ENCODE results near the gene CCDC74A.
"Not testable (repeated sequence)": the region's sequence is repeated elsewhere in the genome, so short reads cannot be mapped to it uniquely, and the experiment has no call there.

CCDC74A gene

GRCh38 chr2:131503587-131503986 is 24.1 kb upstream of the CCDC74A start:
- not testable (repeated sequence) for DNase-seq

DNA sequence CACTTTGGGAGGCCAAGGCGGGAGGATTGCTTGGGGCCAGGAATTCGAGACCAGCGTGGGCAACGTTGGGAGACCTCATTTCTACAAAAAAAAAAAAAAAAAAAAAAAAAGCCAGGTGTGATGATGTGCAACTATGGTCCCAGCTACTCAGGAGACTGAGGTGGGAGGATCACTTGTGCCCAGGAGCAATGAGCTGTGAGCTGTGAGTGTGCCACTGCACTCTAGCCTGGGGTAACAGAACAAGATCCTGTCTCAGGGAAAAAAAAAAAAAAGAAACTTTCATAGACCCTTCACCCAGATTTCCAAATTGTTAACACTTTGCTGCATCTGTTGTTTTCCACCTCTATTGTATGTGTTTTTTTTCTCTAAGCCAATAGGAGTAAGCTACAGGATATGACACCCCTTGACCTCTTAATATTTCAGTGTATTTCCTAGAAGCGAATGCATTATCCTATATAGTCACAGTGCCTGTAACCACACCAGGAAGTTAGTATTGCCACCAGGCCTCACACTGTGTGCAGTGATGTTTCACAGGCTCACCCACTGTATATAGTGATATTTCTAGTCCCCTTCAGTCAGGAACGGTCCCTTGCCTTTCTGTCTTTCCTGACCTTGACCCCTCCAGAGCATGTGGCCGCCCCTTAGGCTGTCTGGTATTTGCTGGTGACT is 23.5 kb upstream of the CCDC74A start:
- not testable (repeated sequence) for DNase-seq

- no peak for DNase-seq
Observed at GRCh38 chr2:131509615-131510014, 18.1 kb upstream of the CCDC74A start.

DNA sequence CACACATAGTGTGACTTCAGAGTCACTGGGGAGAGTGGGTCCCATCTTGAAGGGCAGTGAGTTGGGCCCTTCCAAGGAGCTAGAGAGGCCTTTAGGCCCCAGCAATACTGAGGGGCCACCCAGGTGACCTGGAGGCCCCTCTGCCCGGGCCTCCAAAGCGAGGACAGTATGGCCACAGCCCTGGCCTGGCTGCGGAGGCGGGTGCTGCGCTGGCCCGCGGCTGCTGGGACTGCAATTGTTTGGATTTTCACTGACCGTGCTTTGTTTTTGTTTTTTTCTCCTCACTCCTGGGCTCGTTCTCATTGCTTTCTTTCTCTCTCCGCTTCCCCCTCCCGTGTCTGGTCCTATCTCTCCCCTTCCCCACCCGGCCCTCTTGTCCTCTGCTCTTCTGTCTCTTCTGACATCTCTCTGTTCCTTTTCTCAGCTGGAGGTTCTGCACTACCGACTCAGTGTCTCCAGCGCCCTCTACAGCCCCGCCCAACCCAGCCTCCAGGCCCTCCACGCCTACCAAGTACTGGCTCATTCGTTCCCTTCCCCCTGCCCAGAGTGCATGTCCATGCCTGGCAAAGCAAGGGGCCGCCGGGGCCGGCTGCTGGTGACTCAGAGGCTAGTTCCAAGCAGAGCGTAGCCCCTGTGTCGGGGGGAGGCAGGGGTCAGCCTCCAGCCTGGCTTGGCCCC is 16.3 kb upstream of the CCDC74A start:
- not testable (repeated sequence) for DNase-seq

DNA sequence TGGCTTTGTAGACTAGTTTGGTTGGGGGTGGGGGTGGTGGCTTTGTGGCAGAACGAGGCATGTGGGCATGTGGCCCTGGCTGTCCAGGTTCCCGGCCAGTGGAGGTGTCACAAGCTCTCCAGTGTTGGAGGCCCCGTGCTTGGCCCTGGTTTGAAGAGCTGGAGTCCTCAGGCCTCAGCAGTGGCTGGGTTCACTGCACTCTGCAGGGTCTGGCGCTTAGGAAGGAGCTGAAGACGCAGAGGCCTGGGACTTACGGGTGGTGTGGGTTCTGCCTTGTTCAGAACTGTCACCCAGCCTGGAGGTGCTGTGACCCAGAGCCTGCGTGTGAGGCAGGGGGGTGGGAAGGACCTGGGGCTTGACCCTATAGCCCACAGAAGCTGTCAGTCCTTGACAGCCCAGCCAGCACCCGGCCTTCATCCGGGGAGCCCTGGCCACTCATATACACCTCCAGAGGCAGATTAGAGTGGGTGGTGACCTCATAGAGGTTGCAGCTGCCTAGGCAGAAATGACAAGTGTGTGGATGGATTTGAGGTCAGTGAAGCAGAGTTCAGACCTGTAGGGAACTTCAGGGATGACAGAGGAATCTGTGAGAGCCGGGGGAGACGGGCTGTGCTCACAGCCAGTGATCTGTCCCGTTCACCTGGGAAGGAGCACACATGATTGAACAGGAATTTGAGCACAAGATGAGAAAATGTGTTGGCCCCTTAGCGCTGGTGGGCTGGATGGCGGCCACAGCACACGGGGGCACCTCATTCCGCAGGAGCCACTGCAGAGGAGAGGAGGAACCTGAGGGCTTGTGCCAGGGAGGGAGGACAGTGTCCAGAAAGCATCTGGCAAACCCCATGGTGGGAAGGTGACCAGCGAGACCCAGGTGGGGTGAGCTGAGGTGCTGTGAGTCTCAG is 15.5 kb upstream of the CCDC74A start:
- DNase-seq: not testable (repeated sequence)

GRCh38 chr2:131514408-131515166 is 13.1 kb upstream of the CCDC74A start:
- not testable (repeated sequence) for DNase-seq

DNA sequence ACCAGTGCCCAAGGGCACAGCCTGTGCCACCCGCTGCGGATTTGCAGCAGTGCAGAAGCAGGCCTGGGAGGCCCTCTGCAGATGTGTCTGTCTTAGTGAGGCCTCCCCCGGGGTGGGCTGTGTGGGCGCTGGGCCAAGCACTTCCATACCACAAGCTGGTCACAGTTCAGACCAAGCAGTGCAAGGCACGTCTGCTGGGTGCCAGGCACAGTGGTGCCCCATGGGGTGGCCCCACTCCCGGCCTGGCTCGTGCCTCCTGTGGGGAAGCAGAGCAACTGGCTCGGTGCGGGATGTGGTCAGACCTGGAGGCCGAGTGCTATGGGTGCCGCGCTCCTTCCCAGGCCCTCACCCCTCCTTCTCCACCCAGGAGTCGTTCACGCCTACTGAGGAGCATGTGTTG is 12.5 kb upstream of the CCDC74A start:
- not testable (repeated sequence) for DNase-seq

- DNase-seq: no peak
Observed at GRCh38 chr2:131516011-131516410, 11.7 kb upstream of the CCDC74A start.

DNA sequence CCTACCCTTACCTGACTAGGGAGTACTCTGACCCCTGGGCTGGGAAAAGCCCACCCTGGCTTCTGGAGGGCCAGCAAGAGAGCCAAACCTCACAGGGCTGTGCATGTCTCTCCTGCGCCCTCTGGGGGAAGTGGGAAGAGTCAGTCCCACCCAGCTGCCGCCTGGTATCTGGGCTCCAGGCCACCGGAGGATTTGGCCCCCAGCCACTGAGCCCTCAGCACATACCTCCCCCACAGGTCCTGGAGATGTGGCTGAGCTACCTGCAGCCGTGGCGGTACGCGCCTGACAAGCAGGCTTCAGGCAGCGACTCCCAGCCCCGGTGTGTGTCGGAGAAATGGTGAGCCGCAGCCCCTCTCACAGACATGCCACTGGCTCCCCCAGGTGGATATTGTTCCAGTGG is 11.1 kb upstream of the CCDC74A start:
- DNase-seq: not testable (repeated sequence)

GRCh38 chr2:131517106-131517831 is 10.4 kb upstream of the CCDC74A start:
- DNase-seq: no peak

DNA sequence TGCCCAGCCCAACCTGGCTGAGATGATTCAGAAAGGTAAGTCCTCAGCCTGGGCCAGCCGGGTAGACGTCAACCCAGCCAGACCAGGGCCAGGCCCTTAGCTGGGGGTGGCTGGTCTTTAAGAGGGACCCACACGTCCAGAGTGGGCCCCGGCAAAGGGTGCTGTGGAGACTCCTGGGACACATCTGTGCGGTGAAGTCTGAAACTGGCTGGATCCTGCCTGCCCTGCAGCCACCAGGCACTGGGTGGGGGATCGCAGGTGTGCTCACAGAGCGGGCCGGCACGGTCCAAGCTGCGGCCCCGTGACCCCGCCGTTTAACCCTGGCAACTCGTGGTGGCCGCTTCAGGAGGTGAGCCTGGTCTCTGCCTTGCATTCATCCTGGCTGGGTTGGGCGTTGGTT is 9.8 kb upstream of the CCDC74A start:
- DNase-seq: not testable (repeated sequence)

- not testable (repeated sequence) for DNase-seq
Observed at GRCh38 chr2:131518531-131518930, 9.2 kb upstream of the CCDC74A start.

- no peak for DNase-seq
Observed at GRCh38 chr2:131519466-131519865, 8.2 kb upstream of the CCDC74A start.

DNA sequence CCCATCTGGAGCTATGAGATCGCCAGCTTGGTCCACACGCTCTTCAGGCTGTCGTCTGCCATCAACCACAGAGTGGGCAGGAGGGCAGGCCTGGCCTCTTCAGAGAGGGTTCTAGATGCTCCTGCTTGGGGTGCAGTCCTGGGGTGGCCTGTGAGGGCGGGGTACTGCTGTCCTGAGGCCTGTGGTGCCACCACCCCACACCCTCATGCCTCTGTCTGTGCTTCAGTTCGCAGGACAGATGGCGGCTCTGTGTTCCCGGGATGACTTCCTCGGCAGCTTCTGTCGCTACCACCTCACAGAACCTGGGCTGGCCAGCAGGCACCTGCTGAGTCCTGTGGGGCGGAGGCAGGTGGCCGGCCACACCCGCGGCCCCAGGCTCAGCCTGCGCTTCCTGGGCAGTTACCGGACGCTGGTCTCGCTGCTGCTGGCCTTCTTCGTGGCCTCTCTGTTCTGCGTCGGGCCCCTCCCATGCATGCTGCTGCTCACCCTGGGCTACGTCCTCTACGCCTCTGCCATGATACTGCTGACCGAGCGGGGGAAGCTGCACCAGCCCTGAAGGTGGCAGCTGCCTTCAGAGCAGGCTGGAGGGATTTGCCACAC is 7.7 kb upstream of the CCDC74A start:
- DNase-seq: not testable (repeated sequence)

DNA sequence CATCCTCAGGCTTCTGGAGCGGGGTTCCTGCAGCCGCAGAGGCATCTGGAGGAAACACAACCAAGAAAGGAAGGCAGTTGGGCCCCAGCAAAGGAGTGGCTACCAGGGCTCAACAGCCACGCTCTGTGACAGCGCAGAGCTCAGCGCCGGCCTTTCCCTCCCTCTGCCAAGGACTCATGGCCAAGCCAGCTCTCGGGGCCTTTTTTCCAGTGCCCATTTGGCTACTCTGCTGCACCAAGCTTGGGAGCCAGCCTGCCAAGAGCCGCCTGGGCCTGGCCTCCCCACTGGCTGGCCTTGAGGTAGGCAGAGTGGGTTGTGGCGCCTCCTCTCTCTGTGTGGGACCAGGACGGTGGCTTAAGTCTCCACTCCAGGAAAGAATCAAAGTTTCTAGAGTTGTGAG is 7.2 kb upstream of the CCDC74A start:
- no peak for DNase-seq

GRCh38 chr2:131521524-131521923 is 6.2 kb upstream of the CCDC74A start:
- not testable (repeated sequence) for DNase-seq

- no peak for DNase-seq
Observed at GRCh38 chr2:131521961-131522781, 5.5 kb upstream of the CCDC74A start.

GRCh38 chr2:131525256-131525655 is 2.4 kb upstream of the CCDC74A start:
- DNase-seq: not testable (repeated sequence)

DNA sequence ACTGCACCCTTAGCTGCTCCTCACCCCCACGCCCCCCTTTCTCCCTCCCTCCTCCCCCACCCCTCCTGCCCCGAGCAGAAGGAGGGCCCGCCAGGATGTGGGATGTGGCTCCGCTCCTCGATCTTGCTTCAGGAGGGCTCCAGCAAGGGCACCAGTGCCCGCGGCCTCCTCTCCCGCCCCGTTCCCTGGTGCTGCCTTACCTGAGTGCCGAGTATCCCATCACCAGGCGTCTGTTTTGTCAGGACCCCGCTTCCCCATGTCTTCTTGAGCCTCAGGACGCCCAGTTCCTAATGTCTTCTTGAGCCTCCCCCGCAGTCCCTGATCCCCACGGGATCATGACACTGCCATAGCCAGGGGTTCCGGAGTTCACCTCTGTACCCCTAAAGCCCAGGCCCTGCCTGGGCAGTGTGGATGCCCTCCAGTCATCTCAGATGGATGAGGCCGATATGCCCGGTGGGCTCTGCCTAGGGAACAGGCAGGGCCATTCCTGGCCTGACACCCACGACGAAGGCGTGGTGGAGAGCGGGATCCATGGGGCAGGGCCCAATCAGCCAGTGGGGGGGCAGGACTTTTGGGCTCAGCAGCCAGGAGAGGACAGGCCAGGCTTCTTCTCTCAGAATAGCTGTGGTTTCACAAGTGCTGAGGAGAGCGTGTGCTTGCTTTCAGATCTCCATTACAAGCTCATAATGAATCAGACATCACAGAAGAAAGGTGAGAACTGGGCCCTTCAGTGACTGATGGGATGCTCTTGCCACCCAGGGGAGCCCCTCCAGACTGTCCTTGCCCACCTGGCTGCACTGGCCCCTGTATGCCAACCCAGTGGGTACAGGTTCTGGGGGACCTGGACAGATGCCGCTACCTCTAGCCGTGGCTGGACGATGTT is 1.5 kb downstream of the CCDC74A start:
- not testable (repeated sequence) for DNase-seq

Data from CD4-positive, alpha-beta T cell treated with Interleukin-4 for 4 hours (primary cell).